ENCODE results near the gene SCFD2.

DNA sequence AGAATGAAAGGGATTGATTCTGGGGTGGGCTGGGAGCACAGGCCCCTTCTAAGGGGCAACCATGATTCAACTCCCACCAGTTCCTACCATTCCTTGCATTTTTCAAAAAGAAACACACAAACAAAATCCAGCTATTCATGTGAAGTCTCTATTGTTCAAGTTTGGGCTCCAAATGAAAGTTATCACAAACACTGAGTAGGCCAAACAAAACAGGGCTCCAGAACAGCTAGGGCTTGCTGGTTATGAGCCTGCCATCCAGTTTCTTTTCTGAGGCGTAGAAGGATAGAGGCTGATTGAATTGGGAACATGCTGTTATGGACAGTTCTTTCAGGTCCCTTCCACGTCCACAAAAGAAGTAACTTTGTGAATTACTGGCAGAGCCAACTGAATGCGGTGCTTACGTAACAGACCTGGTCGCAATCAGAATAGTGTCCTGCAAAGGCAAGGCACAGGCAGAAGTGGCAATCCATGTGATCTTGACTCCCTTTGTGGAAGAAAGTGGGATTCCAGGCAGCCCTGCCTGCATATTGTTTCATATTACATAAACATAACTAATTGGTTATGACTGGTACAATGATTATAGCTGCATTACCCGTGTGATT is 244.5 kb downstream of the SCFD2 start:
- TF ChIP-seq EZH2phosphoT487 (IDR thresholded peaks at IDR 0.05; ENCODE audit: borderline replicate concordance, low read length) (no peak), EZH2 (IDR thresholded peaks at IDR 0.05; ENCODE audit: low read length, unreplicated experiment) (no peak)
- TF ChIP-seq, protein P1, sequence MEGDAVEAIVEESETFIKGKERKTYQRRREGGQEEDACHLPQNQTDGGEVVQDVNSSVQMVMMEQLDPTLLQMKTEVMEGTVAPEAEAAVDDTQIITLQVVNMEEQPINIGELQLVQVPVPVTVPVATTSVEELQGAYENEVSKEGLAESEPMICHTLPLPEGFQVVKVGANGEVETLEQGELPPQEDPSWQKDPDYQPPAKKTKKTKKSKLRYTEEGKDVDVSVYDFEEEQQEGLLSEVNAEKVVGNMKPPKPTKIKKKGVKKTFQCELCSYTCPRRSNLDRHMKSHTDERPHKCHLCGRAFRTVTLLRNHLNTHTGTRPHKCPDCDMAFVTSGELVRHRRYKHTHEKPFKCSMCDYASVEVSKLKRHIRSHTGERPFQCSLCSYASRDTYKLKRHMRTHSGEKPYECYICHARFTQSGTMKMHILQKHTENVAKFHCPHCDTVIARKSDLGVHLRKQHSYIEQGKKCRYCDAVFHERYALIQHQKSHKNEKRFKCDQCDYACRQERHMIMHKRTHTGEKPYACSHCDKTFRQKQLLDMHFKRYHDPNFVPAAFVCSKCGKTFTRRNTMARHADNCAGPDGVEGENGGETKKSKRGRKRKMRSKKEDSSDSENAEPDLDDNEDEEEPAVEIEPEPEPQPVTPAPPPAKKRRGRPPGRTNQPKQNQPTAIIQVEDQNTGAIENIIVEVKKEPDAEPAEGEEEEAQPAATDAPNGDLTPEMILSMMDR (conservative IDR thresholded peaks at IDR 0.05; ENCODE audit: low read depth, low read length), result no peak

All from PC-3 (cell line).